NT2/D1 (cell line): ENCODE measurements around the gene PDE4B.

Experiments used
- SUZ12 ChIP-seq: IDR thresholded peaks from 2 replicates; pipeline ENCODE4 v1.6.1; 2011; ENCODE audit not compliant: insufficient read length, insufficient read depth; ENCODE audit errors: extremely low read depth
- YY1 ChIP-seq: IDR thresholded peaks from 2 replicates; pipeline ENCODE4 v1.6.1; 2011; ENCODE audit not compliant: insufficient read length, insufficient read depth
- ZNF274 ChIP-seq: IDR thresholded peaks from 2 replicates; pipeline ENCODE4 v1.6.1; 2011; ENCODE audit warnings: mild to moderate bottlenecking, low read depth, low read length

GRCh38 chr1:66393586-66394287, 601.0 kb downstream of the PDE4B start:
- TF ChIP-seq YY1 (no peak), ZNF274 (no peak), SUZ12 (no peak)
